GM19468 (cell line): ENCODE data around the gene SLX4.

Experiments
- ATAC-seq: cut with Tn5 transposase; IDR thresholded peaks from one replicate; pipeline ENCODE4 v1.9.1; 2021; ENCODE audit warnings: mild to moderate bottlenecking, moderate library complexity, moderate number of reproducible peaks; ENCODE audit not compliant: unreplicated experiment; ENCODE audit errors: extremely low read depth

Gene SLX4

DNA sequence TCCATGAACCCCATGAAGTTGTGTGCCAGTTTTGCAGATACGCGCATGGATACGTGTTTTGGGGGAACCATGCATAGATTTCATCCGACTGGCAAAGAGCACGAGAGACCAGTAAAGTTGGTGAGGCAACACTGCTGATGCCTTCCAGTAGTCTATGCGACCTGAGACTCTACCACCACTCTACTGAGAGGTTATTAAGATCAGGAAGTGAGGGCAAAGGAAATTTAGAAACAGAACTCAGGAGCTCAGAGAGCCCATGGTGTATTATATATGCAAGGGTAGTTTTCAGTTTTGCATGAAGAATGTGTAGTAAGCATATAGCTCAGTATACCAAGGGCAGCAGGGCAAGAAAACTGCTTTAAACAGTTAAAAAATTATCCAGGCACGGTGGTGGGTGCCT is 4.2 kb downstream of the SLX4 start:
- no peak for ATAC-seq

DNA sequence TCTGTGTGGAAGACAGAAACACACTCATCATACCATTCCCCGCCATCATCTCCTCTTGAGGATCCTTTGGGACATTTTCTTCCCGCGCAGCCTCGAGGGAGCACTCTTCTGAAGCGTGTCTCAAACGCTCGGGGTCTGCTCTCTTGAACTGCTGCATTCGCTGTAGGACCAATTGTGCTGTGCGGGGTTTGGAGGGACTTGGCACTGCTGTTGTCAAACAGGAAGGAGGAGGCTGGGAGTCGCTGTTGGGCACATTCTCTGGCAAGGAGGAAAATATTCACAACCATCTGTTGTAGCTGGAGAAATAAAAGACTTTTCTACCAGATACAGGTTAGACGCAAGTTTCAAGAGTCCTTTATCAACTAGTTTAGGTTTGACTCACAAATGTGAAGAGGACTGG is 5.0 kb downstream of the SLX4 start:
- no peak for ATAC-seq

DNA sequence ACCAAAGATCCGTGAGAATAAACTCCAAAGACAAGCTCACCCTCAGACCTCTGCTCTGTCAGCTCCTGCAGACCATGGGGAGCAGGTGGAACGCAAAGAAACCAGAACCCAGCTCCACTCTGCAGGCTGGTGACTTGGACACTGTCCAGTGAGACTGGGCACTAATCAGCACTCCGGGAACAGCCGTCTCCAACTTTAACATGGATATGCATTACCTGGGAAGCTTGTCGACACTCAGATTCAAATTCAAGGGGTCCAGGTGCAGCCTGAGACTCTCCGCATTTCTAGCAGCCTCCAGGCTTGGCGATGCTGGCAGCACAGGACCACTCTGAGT is 9.1 kb downstream of the SLX4 start:
- no peak for ATAC-seq

DNA sequence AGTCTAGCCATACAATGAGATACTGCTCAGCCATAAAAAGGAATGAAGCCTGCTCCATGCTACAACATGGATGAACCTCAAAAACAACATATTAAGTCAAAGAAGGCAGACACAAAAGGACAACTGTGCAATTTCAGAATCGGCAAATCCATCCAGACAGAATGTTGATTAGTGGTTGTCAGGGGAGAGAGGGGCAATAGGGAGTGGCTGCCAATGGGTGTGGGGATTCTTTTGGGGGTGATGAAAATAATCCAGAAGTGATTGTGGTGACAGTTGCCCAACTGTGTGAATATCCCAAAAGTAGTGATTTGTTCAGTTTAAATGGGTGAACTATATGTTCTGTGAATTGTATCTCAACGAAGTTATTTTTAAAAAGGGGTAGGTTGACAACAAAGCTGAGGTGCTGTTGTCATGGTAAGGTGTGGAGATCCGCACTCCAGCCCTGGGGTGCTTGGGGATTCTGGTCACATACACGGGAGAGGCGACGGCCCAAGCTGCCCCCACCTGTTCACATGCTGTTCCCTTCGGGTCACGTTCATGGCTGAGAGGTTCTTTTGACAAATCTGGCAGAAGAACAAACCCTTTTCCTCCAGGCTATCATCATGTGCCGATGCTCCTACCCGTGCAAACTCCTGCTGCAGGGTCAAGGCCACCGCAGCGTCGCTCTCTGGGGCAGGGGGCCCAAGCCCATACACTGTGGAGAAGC is 9.6 kb downstream of the SLX4 start:
- no peak for ATAC-seq

DNA sequence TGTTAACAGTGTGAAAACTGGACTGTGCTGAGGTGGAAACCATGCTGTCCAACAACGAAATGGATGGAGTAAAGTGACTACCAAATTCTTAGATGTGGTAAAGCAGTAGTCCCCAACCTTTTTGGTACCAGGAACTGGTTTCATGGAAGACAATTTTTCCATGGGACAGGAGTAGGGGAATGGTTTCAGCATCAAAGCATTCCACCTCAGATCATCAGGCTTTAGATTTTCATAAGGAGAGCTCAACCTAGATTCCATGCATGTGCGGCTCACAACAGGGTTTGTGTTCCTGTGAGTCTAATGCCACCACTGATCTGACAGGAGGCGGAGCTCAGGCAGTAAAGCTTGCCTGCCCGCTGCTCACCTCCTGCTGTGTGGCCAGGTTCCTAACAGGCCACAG is 11.5 kb downstream of the SLX4 start:
- ATAC-seq = no peak

DNA sequence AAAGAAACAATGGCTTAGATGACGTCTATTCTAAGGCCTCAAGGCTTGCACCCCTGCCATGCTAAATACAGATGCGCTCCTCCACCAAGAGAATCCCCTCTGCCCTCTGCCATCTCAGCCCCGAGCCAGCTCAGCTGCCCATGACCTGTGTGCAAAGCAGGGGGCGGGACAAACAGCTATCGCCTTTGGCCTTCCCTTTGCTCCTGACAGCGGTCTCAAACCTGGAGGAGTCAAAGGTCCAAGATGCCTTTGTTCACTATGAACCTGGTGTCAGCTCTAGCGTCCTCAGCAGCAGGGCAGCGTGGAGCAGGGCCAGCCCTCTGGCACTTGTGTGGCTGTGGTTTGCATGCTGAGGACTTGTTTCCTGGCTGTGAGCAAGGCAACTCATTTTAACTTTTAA is 12.3 kb downstream of the SLX4 start:
- no peak for ATAC-seq

DNA sequence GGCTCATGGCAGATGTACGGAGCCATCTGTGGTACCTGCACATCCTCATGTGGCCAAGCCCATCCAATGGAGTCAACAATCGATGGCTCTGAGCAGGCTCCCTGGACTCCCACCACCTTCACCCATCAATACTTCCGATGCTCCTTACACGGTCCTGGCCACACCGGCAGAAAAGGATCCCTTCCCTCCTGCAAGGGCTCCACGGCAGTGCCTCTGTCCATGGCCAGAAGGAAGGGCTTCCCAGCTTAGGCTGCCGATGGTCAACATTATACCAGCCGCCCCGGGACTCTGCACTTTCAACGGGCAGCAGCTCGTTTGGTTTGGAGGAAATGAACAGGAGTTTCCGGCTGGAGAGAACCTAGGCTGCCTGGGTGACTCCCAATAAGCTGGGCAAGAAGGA is 13.2 kb downstream of the SLX4 start:
- ATAC-seq = no peak

DNA sequence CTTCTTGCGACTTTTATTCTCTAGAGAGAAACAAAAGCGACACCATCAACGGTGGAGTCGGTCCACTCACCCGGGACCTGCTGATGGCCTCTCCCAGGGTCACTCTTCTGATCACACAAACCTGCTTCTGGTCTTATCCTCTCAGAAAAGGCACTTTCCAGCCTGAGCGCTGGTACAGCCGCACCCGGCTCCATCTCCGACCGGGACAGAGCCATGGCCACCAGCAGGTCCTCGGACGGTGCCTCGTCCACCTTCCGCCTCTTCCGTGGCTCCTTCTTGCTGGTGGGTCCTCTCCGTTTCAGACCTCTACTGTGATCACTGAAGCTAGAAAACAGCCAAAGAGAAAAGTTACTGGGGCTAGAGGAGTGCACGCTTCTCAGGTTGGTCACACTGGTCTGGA is 13.7 kb downstream of the SLX4 start:
- no peak for ATAC-seq

DNA sequence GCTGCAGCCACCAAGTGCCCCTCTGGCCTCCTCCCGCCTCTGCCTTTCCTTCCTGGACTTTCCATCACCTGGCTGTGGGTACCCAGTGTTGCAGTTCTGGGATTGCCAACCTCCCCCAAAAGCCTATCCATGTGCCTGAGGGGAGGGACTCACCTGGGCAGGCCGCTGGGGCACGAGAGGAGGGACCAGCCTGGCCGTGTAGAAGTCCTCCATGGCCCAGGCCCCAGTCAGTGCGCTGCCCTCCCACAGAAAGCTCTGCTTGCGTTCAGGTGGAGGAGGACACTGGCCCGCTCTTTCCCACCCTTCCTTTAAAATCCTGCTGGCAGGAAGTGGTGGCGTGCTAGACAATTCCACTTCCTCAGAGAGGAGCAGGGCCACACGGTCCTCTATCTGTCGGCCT is 14.2 kb downstream of the SLX4 start:
- no peak for ATAC-seq

DNA sequence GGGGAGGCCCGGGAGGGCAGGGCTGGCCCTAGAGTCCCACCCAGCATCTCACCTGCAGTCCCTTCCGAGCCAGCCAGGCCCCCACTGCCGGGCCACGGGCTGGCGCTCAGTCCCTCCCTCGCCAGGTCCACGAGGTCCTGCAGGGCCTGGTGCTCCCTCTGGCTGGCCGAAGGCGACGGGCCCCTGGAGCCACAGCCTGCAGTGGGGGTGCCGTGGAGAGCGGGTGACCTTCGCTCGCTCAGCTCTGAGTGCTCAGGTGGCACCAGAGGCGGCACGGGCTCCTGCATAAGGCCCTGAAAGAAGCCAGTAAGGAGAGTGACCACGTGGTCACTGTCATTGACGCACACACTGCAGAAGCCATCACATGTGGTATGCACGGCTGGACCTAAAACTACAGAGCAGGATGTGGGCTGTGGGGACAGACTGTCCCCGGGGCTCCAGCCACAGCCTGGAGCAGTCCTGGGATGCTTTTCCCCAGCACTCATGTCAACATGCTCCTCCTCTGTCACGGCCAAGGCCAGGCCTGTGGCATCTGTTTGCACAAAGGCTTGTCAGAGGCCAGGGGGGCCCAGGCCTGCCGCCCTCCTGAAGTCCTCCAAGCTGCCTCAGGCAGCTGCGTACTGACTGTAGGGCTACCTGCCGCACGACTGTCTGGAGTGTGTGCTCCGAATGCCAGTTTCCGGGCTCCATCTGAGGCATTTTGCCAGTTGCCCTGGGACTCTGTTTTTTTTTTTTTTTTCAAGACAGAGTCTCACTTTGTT is 15.1 kb downstream of the SLX4 start:
- no peak for ATAC-seq

DNA sequence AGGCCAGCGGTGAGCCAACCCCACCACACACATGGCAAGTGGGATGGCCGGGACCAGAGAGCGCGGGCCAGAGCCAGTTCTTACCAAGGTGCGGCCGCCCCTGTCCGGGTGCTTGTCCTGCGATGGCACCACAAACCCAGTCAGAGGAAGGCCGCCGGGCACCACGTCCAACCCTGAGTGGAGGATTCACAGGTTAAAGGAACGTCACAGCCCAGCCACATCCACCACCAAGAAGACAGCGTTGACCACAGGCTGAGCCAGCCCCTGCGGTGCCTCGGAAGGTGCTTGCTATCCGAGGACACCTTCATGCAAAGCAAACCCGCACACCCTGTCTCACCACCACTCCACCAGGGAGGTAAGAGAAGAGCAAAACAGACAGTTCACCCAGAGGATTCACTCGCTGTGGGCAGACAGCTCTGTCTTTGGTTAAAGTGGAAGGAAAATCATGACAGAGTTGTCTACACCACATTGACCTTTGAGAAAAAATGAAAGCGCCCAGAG is 15.8 kb downstream of the SLX4 start:
- ATAC-seq = no peak

DNA sequence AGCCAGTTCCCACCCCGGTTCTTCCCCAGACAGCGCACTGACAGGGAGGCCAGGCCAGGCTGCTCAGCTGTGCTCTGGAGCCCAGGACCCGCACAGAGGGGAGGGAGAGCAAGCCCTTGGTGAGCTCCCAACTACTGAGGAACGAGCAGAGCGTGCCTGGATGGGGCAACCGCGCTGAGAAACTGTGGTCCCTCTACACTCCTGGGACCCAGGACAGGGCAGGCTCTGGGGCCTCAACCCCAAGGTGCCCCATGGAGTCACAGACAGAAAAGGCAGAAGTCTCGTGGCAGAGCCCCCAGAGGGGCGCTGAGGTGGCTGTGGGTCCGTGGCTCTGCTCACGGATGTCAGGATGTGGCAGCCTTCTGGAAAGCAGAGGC is 16.3 kb downstream of the SLX4 start:
- ATAC-seq = no peak

DNA sequence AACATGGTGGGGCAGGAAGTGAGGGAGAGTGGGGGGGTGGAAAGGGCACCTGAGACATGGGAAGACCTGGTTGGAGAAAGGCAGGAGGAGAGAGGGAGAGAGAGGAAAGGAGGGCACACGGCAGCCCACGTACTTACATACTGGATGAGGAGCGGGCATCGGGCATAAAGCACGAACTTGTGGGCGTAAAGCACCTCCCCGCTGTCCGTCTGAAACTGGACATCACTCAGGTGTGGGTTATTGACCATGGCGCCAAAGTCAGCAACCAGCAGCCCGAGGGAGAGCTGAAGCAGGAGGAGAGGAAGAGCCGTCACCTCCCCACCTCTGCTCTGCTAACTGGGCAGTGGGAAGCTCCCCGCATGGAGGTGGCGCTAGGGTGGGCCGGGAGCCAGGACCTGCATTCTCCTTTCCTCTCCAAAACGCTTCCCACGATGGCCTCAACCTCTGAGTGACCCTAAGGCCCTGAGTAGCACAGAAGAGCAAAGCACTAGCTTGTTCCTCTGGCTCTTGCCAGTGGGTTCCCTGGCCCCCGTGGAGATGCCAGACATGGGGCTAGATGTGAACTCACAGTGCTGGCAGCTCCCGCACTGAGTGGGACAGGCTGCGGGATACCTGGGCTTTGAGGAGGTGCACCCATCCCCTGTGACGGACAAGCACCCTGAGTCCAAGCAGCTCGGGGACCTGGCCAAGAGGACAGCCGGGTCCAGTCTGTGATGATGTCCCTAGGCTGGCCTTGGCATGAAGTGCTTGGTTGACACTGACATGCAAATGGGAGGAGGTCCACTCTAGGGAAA is 16.9 kb downstream of the SLX4 start:
- ATAC-seq = no peak

DNA sequence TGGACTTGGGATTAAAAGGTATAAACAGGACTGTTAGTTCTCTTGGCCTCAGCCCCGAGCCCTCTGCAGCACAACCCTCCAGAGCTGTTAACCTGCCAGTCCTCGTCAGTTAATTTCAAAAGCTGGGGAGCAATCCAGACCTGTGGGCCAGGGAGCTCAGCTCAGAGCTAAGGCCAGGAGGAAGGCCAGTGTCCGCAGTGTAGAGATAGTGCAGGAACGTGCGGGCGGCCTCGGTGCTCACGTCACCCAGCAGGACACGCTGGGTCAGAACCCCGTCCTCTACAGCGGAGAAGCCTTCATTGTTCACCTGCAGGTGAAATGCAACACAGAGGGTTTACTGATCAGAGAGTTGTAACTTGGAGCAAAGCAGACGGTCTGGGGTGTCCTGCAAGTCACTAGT is 18.8 kb downstream of the SLX4 start:
- no peak for ATAC-seq

DNA sequence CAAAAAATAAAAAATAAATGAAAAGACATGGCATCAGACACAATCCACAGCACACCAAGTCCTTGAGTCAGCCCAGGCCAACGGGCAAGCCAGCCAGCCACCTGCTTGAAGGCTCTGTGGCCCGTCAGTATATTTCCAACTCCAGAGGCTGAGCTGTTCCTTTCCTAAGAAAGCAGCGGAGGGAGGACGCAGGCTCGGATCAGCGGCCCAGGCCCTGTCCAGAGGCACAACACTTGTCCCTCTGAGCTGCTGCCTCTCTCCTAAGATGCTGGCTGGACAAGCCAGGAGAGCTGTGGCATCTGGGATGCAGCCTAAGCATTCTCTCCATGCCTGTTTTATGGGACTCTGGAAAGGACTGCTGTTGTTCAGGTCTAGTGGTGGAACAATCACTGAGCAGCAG is 19.4 kb downstream of the SLX4 start:
- no peak for ATAC-seq

DNA sequence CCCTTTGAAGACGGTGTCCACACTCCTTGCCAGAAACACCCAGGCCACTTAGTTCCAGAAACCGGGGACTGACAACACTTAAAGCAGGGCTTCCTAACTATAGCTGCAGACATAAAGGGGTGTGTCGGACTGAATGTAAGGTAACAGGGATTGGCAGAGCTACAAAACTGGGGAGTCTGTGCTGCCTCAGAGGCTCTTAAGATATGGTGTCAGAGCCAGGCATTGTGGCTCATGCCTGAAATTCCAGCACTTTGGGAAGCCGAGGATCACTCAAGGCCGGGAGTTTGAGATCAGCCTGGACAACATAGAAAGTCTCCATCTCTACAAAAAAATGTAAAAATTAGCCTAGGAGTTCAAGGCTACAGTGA is 20.0 kb downstream of the SLX4 start:
- no peak for ATAC-seq

DNA sequence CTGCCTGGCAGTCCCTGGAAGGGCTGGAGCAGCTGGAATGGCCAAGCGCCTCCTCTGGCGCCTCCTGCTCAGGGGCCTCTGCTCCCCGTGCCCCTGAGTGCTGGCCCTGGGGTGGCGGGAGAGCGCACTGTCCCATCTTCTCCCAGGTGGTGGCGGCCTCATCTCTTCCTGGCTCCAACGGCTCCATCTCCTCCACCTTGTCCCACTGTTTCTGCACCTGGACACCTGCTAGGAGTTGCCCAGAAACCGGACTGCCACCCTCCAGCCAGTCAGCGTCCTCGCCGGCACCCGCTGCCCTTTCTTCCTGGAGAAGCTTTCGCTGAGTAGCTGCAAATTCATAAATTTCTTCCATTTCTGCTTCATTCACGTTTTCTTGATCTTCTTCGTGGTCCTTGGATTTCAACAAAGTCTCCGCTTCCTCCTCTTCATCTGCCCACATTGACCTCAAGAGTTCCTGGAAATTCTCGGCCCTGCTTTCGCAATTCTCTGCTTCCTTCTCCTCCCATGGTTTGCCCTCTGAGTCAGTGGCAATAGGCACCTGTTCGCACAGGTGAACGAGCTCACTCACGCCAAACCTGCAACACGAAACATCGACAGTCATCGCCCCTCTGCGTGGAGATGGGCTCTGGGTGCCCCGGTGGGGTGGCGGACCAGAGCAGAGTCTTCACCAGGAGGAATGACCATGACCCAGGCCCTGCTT is 20.5 kb downstream of the SLX4 start:
- ATAC-seq = no peak

DNA sequence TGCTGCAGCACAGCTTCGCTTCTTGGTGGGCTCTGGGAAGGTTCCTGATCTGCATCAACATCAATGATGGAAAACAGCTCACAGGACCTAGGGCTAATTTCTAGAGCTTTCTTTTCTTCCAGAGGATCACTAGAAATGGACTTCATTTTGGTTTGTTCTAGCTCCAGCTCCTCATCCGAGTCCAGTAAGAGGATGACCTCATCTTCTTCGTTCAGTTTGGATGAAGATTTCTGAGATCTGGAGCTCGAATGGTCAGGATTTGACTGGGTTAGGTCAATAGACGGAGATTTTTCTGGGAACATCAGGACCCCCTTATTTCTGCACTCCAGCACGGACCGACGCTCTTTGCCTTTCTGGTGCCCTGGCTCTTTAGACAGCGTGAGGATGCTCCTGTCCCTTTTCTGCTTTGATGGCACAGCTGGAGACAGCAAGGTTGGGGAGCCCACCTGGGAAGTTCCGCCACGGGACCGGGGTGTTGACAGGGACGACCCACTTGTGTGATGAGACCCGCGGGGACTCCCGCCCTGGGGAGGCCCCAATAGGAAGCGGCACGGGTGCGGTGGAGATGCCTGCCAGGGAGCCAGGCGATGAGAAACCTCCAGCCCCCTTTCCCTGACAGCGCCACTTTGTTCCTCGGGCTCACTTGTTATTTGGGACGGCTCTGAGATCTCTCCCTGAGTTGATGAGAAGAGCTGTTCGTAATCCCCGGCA is 21.3 kb downstream of the SLX4 start:
- no peak for ATAC-seq

DNA sequence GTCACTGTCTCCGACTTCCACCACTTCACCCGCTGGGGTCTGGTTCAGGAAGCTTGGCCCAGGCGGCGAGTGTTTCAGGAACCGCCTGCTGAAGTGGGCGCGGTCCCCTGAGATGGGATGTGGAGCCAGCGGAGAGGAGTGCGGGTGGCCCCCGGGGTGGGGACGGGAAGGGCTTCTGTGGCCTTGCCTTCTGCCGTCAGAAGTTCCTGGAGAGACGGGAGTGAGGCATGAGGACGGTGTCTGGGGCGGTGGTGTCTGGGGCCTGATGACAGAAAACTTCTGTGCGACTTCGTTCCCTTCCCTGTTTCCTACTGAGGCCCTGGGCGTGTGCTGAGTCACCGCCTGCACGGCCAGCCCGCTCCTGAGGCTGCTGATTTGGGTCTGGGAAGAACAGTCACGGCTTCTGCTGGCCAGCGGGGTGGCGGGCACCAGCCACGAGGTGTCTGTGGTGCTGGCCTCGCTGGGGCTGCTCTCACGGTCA is 21.9 kb downstream of the SLX4 start:
- no peak for ATAC-seq

DNA sequence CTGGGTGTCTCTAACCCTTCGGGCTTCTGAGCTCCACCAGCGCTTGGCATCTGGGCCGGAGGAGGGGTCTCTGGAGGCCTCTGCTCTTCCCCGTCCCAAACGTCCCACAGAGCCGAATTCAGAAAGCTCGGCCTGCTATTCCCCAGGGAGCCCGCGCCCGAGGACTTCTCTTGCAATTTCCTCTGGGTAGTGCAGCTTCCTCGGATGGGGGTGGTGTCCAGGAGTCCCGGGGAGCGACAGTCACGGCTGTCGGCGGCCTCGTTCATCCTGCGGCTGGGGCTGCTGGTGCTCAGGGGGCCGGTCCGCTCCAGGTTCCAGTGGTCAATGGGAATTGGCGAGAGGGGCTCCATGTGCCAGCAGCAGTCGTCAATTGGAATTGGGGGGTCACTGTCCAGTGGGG is 22.4 kb downstream of the SLX4 start:
- no peak for ATAC-seq
